Measurements from ENCODE around the gene FARP1. TPM values are rescaled to one million over a fixed set of nuclear protein-coding genes. Genes with fewer than 3 reads are reported as not detected.

FARP1 gene
- total RNA-seq, 1 donor from 2014 or later: 128 TPM

DNA sequence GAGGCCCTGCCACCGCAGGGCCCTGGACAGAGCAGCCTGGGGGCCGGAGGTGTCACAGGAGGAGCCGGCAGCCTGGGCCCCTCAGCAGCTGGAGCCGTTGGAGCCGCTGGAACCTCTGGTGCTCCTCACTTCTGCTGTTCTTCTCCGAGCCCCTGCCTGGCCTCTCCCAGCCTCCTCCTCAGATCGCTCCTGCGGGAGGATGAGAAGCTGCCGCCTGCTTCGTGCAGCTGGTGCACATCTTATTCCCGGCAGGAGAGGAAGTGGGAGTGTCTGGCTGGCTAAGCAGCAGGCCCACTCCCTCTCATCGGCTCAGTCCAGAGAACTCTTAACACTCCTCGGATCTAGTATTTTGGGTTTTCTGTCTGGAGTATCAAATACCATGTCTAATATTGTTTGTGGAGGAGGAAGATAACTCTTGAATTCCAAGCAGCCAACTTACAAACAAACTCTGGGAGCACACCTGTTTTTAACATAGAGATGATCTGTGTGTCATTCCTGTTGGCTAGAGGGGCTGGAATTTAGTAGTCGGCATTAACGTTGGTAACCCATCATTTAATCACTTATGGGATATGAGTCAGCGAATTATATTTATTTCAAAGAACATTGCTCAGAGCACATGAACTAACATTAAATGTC lies 71.2 kb downstream of the FARP1 start:
- H3K27me3 ChIP-seq (ENCODE audit: insufficient read depth, low read length): no peaks in the 10 kb centered on the region
- H4K20me1 ChIP-seq (ENCODE audit: insufficient read depth, low read length): peaks cover 4% of the 10 kb centered on the region
- Mint-ChIP-seq H3K27me3 (ENCODE audit: low read depth, unreplicated experiment) (no peaks in the 10 kb centered on the region), H3K4me1 (ENCODE audit: low read depth, unreplicated experiment) (peaks cover 28% of the 10 kb centered on the region), H3K27ac (ENCODE audit: unreplicated experiment) (no peak overlapping the region), H3K4me3 (ENCODE audit: unreplicated experiment) (peak overlapping the region; percentile 28), H3K36me3 (ENCODE audit: low read depth, unreplicated experiment) (peaks cover 14% of the 10 kb centered on the region), H3K9me3 (ENCODE audit: unreplicated experiment) (peaks cover 17% of the 10 kb centered on the region)
- TF ChIP-seq, protein P1, sequence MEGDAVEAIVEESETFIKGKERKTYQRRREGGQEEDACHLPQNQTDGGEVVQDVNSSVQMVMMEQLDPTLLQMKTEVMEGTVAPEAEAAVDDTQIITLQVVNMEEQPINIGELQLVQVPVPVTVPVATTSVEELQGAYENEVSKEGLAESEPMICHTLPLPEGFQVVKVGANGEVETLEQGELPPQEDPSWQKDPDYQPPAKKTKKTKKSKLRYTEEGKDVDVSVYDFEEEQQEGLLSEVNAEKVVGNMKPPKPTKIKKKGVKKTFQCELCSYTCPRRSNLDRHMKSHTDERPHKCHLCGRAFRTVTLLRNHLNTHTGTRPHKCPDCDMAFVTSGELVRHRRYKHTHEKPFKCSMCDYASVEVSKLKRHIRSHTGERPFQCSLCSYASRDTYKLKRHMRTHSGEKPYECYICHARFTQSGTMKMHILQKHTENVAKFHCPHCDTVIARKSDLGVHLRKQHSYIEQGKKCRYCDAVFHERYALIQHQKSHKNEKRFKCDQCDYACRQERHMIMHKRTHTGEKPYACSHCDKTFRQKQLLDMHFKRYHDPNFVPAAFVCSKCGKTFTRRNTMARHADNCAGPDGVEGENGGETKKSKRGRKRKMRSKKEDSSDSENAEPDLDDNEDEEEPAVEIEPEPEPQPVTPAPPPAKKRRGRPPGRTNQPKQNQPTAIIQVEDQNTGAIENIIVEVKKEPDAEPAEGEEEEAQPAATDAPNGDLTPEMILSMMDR (IDR thresholded peaks at IDR 0.05; ENCODE audit: insufficient read depth, low read depth, low read length): no peak
- no peak for TF ChIP-seq EZH2 (IDR thresholded peaks at IDR 0.05; ENCODE audit: insufficient read depth, low read length)
- peak overlapping the region; percentile 41 for H3K27ac ChIP-seq (ENCODE audit: low read depth, low read length)
- H2AFZ ChIP-seq (ENCODE audit: low read depth, low read length): no peak overlapping the region
- no peak for FAIRE-seq
- H3K79me2 ChIP-seq (ENCODE audit: insufficient read depth, low read length): peaks cover 46% of the 10 kb centered on the region
- no peaks in the 10 kb centered on the region for H3K36me3 ChIP-seq (ENCODE audit: insufficient read depth, low read length)
- peaks cover 43% of the 10 kb centered on the region for H3K4me1 ChIP-seq (ENCODE audit: insufficient read depth, low read length)
- H3K9ac ChIP-seq (ENCODE audit: low read length): no peak overlapping the region
- H3K4me3 ChIP-seq (ENCODE audit: insufficient read depth, low read depth, low read length): no peak overlapping the region
- peak; percentile 83 for DNase-seq (ENCODE audit: low read depth)
- no peaks in the 10 kb centered on the region for H3K9me3 ChIP-seq (ENCODE audit: insufficient read depth, low read depth, low read length)
- peak overlapping the region; percentile 54 for H3K4me2 ChIP-seq (ENCODE audit: low read length)

DNA sequence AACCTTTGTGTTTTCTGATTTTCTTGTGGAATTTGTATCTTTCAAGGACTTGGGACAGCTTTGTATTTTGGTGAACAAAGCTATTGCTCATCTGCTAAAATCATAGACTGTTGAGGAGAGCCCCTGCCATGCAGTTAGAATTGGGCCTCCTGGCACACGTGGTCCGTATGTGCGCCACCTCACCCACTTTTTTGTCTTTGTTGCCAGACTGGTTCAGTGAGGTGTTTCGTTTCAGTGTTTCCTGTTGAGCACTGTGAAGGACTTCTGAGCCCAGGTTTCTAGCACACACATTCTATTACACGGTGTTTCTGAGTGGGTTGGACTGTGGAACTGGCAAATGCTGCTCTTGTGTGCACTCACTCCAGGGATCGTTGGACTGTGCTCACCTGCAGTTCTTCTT lies 71.8 kb downstream of the FARP1 start:
- no peaks in the 10 kb centered on the region for H3K27me3 ChIP-seq (ENCODE audit: insufficient read depth, low read length)
- FAIRE-seq (no peak), DNase-seq (ENCODE audit: low read depth) (no peak)
- H3K27ac ChIP-seq (ENCODE audit: low read depth, low read length): peak overlapping the region; percentile 41
- H3K36me3 Mint-ChIP-seq (ENCODE audit: low read depth, unreplicated experiment): peaks cover 14% of the 10 kb centered on the region
- H3K27ac Mint-ChIP-seq (ENCODE audit: unreplicated experiment): no peak overlapping the region
- peaks cover 44% of the 10 kb centered on the region for H3K79me2 ChIP-seq (ENCODE audit: insufficient read depth, low read length)
- H3K4me2 ChIP-seq (ENCODE audit: low read length): peak overlapping the region; percentile 54
- peaks cover 17% of the 10 kb centered on the region for H3K9me3 Mint-ChIP-seq (ENCODE audit: unreplicated experiment)
- no peak overlapping the region for H3K4me3 Mint-ChIP-seq (ENCODE audit: unreplicated experiment)
- H3K36me3 ChIP-seq (ENCODE audit: insufficient read depth, low read length): no peaks in the 10 kb centered on the region
- H2AFZ ChIP-seq (ENCODE audit: low read depth, low read length): no peak overlapping the region
- H3K4me3 ChIP-seq (ENCODE audit: insufficient read depth, low read depth, low read length): no peak overlapping the region
- no peaks in the 10 kb centered on the region for H3K27me3 Mint-ChIP-seq (ENCODE audit: low read depth, unreplicated experiment)
- no peaks in the 10 kb centered on the region for H3K9me3 ChIP-seq (ENCODE audit: insufficient read depth, low read depth, low read length)
- H4K20me1 ChIP-seq (ENCODE audit: insufficient read depth, low read length): peaks cover 4% of the 10 kb centered on the region
- H3K9ac ChIP-seq (ENCODE audit: low read length): no peak overlapping the region
- peaks cover 43% of the 10 kb centered on the region for H3K4me1 ChIP-seq (ENCODE audit: insufficient read depth, low read length)
- TF ChIP-seq EZH2 (IDR thresholded peaks at IDR 0.05; ENCODE audit: insufficient read depth, low read length): no peak
- TF ChIP-seq, protein P1 (IDR thresholded peaks at IDR 0.05; ENCODE audit: insufficient read depth, low read depth, low read length): no peak
- peaks cover 28% of the 10 kb centered on the region for H3K4me1 Mint-ChIP-seq (ENCODE audit: low read depth, unreplicated experiment)

DNA sequence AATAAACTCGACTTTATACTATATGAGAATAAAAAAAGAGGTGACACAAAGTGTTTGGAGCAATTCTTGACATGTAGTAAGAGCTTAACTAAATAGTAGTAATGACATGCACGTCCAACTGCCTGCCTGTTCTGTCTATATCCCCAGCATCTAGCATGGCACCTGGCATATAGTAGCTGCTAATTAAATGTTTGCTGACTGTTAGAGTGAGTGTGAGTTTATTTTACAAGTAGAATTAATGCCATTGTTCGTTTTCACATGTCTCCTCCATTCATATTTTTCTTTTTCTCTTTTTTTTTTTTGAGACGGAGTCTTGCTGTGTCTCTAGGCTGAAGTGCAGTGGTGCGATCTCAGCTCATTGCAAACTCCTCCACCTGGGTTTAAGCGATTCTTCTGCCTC lies 72.6 kb downstream of the FARP1 start:
- Histone ChIP-seq H3K27me3 (ENCODE audit: insufficient read depth, low read length) (no peaks in the 10 kb centered on the region), H3K9ac (ENCODE audit: low read length) (peak overlapping the region; percentile 43), H3K9me3 (ENCODE audit: insufficient read depth, low read depth, low read length) (no peaks in the 10 kb centered on the region), H3K4me3 (ENCODE audit: insufficient read depth, low read depth, low read length) (no peak overlapping the region), H4K20me1 (ENCODE audit: insufficient read depth, low read length) (peaks cover 4% of the 10 kb centered on the region), H3K27ac (ENCODE audit: low read depth, low read length) (peak overlapping the region; percentile 71), H2AFZ (ENCODE audit: low read depth, low read length) (no peak overlapping the region), H3K79me2 (ENCODE audit: insufficient read depth, low read length) (peaks cover 43% of the 10 kb centered on the region), H3K36me3 (ENCODE audit: insufficient read depth, low read length) (no peaks in the 10 kb centered on the region), H3K4me2 (ENCODE audit: low read length) (peak overlapping the region; percentile 33), H3K4me1 (ENCODE audit: insufficient read depth, low read length) (peaks cover 39% of the 10 kb centered on the region)
- H3K27ac Mint-ChIP-seq (ENCODE audit: unreplicated experiment): peak overlapping the region; percentile 91
- H3K4me3 Mint-ChIP-seq (ENCODE audit: unreplicated experiment): no peak overlapping the region
- H3K27me3 Mint-ChIP-seq (ENCODE audit: low read depth, unreplicated experiment): no peaks in the 10 kb centered on the region
- DNase-seq (ENCODE audit: low read depth): no peak
- TF ChIP-seq, protein P1 (IDR thresholded peaks at IDR 0.05; ENCODE audit: insufficient read depth, low read depth, low read length): no peak
- no peak for TF ChIP-seq EZH2 (IDR thresholded peaks at IDR 0.05; ENCODE audit: insufficient read depth, low read length)
- FAIRE-seq: no peak
- peaks cover 17% of the 10 kb centered on the region for H3K36me3 Mint-ChIP-seq (ENCODE audit: low read depth, unreplicated experiment)
- H3K4me1 Mint-ChIP-seq (ENCODE audit: low read depth, unreplicated experiment): peaks cover 26% of the 10 kb centered on the region
- H3K9me3 Mint-ChIP-seq (ENCODE audit: unreplicated experiment): peaks cover 17% of the 10 kb centered on the region

Measured in astrocyte (in vitro differentiated cells and primary cell).